ENCODE results near the gene CANT1. TPM values are rescaled to one million over a fixed set of nuclear protein-coding genes. Genes with fewer than 3 reads are reported as not detected.

Gene CANT1
- total RNA-seq, 4 donors from 2014 or later: 13.9 to 22.9 (median 18.2) TPM

DNA sequence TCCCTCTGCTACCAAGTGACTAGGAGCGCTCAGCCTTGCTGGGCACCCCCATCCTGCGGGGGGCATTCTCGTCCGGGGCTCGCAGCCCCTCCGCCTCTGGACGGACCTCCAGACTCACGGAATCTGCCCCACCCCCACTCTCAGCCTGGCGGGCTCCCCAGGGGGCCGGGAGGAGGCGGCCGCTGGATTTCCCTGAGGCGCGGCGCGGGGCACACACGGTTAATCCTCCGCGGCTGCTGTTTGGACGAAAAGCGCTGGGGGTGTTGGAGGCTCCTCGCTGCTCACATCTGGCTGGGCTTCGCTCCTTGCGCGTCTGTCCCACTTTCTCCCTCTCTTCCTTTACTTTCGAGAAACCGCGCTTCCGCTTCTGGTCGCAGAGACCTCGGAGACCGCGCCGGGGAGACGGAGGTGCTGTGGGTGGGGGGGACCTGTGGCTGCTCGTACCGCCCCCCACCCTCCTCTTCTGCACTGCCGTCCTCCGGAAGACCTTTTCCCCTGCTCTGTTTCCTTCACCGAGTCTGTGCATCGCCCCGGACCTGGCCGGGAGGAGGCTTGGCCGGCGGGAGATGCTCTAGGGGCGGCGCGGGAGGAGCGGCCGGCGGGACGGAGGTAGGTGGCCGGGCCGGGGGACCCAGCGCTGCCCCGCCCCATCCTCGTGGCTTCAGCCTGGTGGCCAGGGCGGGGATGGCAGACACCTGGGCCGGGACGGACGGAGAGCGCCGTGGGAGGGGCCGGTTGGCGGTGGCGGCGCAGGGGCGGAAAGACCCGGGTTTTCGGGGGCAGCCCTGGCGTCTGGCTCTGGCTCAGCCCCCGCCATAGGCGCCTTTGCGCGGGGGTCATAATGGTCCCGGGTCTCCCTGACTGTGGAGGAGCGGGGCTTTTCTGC, 14.6 kb upstream of the CANT1 start, which contains the start of gene C1QTNF1:
C1QTNF1 (plus strand) TSS at position 284 of the 886 bp plus-strand sequence. CDS start 19,800 bp downstream, outside the sequence.
- TF ChIP-seq, protein P1, sequence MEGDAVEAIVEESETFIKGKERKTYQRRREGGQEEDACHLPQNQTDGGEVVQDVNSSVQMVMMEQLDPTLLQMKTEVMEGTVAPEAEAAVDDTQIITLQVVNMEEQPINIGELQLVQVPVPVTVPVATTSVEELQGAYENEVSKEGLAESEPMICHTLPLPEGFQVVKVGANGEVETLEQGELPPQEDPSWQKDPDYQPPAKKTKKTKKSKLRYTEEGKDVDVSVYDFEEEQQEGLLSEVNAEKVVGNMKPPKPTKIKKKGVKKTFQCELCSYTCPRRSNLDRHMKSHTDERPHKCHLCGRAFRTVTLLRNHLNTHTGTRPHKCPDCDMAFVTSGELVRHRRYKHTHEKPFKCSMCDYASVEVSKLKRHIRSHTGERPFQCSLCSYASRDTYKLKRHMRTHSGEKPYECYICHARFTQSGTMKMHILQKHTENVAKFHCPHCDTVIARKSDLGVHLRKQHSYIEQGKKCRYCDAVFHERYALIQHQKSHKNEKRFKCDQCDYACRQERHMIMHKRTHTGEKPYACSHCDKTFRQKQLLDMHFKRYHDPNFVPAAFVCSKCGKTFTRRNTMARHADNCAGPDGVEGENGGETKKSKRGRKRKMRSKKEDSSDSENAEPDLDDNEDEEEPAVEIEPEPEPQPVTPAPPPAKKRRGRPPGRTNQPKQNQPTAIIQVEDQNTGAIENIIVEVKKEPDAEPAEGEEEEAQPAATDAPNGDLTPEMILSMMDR (IDR thresholded peaks at IDR 0.05; ENCODE audit: low read depth): no peak

DNA sequence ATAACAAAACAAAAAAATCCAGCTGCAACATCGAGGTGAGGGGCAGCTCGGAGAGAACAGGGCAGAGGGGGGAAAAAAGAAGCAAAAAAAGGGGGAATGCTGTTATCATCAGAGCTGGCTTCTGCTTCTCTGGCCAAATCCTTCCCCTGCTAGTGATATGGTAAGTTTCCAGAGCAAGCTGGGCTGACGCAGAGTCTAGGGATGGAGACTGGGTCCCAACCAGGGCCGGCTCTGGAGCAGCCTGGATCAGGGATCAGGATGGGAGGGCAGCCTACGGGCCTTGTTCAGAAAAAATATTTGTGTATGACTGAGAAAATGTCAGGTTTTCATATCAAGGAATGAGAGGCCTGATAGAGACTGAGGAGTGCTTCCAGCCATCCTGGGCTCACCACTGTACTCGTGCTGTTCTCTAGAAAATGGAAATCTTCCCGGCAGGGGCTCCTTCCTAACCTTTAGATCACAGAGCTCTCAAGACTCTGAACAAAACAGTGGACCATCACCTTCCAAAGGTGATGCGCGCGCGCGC, 13.7 kb upstream of the CANT1 start:
- TF ChIP-seq, protein P1 (IDR thresholded peaks at IDR 0.05; ENCODE audit: low read depth): no peak

DNA sequence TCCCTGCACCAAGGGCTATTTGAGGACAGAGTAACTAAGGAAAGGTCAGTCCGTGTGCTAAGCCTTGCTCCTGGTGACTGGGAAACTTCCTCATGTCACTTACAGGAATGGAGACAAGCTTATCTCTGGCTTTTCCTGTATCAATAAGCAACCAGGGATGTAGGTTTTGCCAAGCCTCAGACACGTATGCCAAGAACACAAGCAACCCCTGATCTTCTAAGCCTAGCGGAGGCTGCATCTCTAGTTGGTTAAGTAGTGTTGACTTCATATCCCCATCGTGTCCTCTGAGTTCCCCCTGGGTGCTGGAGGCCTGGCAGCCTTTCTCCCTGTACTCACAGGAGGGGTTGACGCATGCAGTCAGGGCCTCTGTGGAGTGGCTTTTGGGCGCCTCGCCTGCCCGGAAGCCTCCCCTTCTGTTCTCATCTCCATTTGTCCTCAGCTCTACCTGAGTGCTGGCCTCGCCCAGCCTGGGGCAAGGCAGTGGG, 13.0 kb upstream of the CANT1 start:
- TF ChIP-seq, protein P1 (IDR thresholded peaks at IDR 0.05; ENCODE audit: low read depth): no peak

DNA sequence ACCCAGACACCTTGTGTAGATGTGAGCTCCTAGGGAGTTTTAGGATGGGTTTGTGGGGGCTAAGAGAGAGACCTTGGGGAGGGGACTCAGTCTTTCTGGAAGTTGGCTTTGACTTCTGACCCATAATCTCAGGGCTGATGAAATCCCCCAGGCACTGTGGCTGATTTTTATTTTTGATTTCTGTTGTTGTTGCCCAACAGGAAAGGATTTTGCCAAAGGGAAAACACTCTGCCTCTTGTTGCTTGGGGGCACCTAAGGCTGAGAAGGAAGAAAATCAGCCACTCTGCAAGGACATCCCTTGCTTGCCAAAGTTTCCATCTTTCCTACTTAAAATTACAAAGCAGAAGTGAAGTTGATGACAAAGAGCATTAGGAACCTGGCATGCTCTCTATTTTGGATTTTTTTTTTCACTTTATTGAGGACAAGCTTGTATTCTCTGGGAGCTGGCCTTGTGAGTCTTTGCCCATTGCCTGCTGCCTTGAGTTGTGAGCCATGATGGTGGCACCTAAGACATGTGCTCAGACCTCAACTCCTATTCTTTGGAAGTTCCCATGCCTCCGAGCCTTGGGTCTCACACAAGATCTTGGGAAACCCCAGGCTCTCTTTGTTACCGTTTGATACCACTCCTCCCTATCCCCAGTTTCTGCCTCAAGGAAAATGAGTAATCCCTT, 11.2 kb upstream of the CANT1 start:
- TF ChIP-seq, protein P1 (IDR thresholded peaks at IDR 0.05; ENCODE audit: low read depth): no peak

DNA sequence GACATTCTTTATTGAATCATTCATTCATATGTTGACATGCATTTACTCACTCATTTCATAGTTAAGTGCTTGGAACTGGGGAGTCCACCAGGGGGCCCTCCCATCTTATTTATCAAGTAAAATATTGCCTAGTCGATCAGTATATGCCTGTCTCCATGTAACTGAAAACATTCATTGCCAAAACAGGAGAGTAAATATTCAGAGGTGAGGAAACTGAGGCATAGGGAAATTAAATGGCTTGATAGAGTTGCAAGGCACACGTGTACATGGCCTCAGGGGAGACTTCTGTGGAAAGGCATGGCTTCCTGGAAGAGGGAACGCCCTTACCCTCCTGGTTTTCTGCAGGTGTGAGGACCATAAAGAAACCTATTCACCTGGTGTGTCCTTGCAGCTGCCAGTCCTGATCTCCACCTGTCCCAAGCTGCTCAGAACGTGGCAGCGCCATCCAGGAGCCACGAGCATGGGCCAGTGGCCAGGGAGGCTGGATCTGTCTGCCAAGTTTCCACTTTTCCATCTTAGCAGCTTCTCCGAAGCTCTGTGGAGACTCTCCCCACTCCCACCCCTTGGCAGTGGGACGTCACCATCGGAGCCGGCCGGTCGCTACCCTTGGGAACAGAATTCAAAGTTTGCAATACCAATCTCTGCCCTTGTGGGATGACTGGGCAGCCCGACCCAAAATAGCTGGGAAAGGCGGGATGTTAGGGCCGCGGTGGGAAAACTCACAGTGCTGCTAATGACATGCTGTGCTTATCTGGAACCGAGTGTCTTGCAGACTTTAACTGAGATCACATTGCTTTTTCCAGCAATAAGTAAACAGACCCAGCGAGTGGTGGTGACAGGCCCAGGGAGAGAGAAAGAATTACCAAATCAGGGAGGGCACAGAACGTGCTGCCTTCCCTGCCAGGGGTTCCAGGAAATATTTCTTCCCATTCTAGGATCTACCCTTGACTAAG, 10.3 kb upstream of the CANT1 start:
- TF ChIP-seq, protein P1 (IDR thresholded peaks at IDR 0.05; ENCODE audit: low read depth): no peak

DNA sequence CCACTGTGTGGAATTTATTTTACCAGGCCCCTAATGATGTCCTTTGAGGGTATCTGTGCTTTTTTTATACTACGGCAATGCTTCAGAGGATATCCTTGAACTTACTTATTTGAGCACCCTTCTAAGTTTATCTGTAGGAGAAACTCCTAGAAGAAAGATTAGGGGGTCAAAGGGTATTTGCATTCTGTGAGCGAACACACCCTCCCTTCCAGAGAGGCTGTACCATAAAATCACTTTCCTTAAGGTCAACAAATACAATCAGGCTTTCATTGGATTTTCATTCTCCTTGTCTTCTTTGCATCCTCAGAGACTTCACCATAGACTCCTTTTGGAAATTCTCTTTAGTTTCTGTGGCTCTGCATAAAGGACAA, 9.7 kb upstream of the CANT1 start:
- TF ChIP-seq, protein P1 (IDR thresholded peaks at IDR 0.05; ENCODE audit: low read depth): no peak

Measured in subcutaneous adipose tissue (tissue), 4 donors.